Activated CD8-positive, alpha-beta memory T cell treated with anti-CD3 and anti-CD28 coated beads for 1 hour (primary cell): ENCODE measurements around the gene MED13.
"Not testable (repeated sequence)": the region's sequence is repeated elsewhere in the genome, so short reads cannot be mapped to it uniquely, and the experiment has no call there.

Experiments
- DNase-seq, 2 donors: peaks; one replicate each; pipeline ENCODE4 v3.0.0-alpha.2; 2020; ENCODE audit warnings: low read depth in 1 of 2; ENCODE audit errors: extremely low read depth in 1 of 2

The MED13 gene

DNA sequence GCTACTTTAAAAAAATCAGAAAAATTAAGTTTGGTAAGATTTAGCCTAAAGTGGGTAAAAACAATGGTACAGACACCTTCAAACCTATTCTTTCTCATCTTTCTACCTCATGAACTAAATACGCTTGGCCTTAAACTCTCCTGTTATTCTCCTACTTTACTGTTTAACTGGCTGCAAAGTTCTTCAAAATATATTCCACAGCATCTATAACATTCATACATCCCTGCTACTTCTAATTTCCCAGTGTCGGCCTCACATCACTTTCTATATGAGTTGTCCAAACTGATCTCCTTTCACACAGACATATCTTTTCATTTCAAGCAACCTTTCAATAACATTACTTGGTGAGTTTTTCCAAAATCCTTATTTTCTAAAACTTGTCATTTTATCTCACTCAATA lies 64.0 kb downstream of the MED13 start:
- DNase-seq = no peak

- no peak for DNase-seq
These were observed 64.9 kb downstream of the MED13 start for GRCh38 chr17:62000186-62000585.

DNA sequence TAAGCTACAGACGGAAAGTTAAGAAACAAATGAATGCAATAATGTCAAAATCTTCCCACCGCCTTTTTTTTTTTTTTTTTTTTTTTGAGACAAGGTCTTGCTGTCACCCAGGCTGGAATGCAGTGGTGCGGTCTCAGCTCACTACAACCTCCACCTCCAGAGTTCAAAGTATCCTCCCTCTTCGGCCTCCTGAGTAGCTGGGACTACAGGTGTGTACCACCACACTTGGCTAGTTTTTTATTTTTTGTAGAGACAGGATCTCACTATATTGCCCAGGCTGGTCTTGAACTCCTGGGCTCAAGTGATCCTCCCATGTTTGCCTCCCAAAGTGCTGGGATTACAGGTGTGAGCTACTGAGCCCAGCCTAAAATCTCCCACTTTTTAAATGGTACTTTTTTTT lies 66.5 kb downstream of the MED13 start:
- DNase-seq = not testable (repeated sequence)

GRCh38 chr17:61997664-61998063 lies 67.4 kb downstream of the MED13 start:
- no peak for DNase-seq

- no peak for DNase-seq
These were observed 68.0 kb downstream of the MED13 start for GRCh38 chr17:61996916-61997605.

- DNase-seq = no peak
These were observed 75.6 kb downstream of the MED13 start for GRCh38 chr17:61989509-61989908.

GRCh38 chr17:61986898-61987297 lies 78.2 kb downstream of the MED13 start:
- no peak for DNase-seq

DNA sequence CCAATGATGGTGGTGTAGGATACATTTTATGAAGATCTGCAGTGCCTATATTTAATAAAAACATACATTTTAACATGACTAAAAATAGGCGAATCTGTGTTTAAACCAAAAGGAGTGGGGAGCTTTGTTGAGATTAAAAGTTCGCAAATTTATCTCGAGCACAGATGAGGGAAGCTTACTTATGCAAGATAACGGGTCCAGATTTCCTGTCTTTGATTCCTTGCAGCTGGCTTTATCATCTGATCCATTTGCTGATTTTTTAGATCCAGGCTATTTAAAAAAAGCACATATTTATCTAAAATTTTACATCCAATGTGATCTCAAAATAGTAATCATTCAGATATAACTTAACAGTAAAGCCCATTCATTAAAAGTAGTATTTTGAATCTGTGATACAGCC lies 80.3 kb downstream of the MED13 start:
- DNase-seq = no peak

DNA sequence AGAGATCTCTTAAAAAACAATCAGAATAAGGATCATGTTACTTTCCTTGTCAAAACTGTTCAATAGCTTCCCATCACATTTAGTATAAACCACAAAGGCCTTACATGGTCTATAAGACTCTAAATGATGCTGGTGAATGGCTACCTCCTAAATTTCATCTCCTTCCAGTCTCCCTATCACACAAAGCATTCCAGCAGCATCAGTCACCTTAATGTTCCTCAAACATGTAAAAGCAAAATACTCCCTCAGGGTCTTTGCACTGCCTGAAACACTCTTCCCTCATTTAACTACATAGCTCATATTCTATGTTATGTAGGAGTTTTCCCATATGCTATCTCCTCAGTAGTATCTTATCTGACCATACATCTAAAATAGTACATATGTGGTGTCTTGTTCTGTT lies 83.8 kb downstream of the MED13 start:
- DNase-seq = no peak

GRCh38 chr17:61980535-61980934 lies 84.5 kb downstream of the MED13 start:
- no peak for DNase-seq

DNA sequence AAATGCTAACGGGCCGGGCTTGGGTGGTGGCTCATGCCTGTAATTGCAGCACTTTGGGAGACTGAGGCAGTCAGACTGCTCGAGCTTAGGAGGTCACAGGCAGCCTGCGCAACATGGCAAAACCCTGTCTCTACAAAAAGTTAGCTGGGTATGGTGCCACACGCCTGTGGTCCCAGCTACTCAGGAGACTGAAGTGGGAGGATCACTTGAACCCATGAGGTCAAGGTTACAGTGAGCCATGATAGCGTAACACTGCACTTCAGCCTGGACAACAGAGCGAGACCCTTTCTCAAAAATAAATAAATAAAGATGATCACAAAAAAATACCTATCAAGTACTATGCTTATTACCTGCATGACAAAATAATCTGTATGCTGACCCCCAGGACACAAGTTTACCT lies 91.0 kb downstream of the MED13 start:
- DNase-seq = no peak

DNA sequence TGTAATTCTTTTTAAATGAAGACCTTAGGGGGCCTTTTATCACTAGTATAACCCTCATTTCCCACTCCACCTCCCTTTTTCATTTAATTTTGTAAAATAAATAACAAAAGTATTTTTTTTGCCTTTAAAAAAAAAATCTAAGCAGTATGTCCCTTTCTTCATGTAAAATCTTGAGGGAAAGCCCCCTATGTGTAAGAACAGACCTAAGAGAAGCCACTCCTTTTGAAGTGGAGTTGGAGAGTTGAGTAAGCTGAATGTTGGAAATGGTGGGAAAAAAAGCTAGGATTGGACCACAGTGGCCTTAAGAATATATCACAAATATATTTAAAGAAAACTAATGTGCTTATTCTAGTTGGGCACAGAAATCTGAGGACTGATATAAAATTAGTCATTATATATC lies 92.8 kb downstream of the MED13 start:
- no peak for DNase-seq

GRCh38 chr17:61970030-61970429 lies 95.0 kb downstream of the MED13 start:
- no peak for DNase-seq

DNA sequence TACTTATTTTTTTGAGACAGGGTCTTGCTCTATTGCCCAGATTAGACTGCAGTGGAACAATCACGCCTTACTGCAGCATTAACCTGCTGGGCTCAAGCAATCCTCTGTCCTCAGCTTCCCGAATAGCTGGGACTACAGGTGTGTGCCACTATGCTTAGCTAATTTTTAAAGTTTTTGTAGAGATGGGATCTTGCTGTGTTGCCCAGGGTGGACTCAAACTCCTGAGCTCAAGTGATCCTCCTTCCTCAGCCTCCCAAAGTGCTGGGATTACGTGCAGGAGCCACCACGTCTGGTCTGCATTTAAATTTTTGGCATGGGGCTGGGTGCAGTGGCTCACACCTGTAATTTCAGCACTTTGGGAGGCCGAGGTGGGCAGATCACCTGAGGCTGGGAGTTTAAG lies 96.3 kb downstream of the MED13 start:
- no peak for DNase-seq

GRCh38 chr17:61967729-61968128 lies 97.3 kb downstream of the MED13 start:
- DNase-seq = no peak

DNA sequence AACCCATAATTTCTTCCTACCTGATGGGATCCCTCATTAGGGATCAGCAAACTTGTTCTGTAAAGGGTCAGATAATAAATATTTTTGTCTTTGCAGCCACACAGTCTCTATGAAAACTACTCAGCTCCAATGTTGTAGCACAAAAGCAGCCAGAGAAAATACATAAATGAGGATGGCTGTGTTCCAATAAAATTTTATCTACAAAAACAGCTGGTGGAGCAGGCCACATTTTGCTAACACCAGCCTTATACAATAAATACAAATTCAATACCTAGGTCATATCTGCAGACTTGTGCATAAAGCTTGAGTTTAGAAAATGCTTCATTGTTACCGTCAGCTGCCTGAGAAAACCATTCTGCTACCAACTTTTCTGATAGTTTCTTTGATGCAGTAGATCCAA lies 98.9 kb downstream of the MED13 start:
- no peak for DNase-seq

DNA sequence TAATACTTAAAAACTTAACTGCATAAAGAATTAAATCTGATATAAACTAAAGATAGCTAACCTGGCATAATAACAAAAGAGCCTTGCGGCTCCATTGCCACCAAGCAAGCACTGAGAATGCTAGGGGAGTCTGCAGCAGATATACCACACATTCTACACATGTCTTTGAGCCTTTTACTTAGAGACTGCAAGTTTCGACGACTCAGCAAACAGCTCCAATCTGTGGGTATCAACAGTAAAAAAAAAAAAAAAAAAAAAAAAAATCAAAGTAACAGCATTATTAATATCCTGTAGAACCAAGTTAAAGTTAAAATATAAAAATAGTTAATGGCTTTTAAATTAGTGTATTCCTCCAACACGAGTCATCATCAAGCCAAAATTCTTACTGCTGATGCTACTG lies 109.5 kb downstream of the MED13 start:
- no peak for DNase-seq

DNA sequence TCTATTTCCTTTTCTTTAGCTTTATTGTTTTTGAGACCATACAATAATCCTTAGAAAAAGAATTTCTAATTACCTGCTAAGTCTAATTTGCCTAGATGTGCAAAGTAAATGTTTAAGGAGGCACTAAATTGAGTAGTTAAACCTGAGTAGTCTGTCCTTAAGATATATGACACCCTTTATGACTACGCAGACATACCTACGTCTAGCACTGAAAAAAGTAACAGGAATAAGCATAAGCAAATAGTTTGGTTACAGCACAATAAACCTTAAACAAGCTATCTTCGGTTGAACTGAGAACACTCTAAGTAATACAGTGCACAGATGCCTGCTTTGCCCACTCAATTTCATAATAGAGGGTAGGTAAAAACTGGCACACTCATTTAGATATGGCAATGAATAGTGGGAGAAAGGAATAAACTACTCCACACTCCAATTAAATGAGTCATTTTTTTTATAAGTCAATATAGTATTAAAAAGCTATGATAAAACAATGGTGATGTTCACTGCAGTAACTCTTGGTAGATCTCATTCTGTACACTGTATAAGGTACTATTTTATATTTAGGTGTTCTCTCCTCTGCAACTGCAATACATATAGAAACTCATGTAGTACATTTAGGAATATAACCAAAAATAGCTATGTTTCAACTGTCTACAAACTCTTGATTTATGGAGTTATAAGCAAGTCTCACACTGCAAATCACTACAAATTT lies 117.6 kb downstream of the MED13 start:
- no peak for DNase-seq

DNA sequence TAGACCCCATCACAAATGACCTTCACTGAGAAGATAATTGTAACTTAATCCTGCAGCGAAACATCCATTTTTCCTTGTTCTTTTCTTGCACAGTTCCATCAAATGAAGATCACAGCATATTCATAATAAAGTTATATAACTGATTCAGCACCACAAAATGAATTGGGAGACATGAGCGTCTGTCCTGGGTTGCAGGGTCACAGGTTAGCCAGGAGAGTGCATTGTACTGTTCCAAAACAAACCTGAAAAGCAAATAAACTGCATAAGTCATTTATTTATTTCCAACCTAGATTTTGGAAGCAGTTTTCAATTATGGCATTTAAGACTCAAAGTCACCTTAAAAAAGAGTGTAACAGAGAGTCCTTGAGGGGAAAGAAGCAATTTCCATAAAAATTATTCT lies 118.7 kb downstream of the MED13 start:
- DNase-seq = no peak

GRCh38 chr17:61943117-61943516 lies 122.0 kb downstream of the MED13 start:
- no peak for DNase-seq

- no peak for DNase-seq
These were observed 123.0 kb downstream of the MED13 start for GRCh38 chr17:61942085-61942484.

GRCh38 chr17:61928101-61928436 lies 137.0 kb downstream of the MED13 start:
- no peak for DNase-seq
